Measurements from ENCODE around the gene NSUN3. TPM values are rescaled to one million over a fixed set of nuclear protein-coding genes. Genes with fewer than 3 reads are reported as not detected.

Gene NSUN3
- total and polyA plus RNA-seq, 10 of the 15 experiments (the other 5 are each of a cell fraction or from before 2014, with no cell fraction given) = 9.1 to 20.3 (median 11.7) TPM

DNA sequence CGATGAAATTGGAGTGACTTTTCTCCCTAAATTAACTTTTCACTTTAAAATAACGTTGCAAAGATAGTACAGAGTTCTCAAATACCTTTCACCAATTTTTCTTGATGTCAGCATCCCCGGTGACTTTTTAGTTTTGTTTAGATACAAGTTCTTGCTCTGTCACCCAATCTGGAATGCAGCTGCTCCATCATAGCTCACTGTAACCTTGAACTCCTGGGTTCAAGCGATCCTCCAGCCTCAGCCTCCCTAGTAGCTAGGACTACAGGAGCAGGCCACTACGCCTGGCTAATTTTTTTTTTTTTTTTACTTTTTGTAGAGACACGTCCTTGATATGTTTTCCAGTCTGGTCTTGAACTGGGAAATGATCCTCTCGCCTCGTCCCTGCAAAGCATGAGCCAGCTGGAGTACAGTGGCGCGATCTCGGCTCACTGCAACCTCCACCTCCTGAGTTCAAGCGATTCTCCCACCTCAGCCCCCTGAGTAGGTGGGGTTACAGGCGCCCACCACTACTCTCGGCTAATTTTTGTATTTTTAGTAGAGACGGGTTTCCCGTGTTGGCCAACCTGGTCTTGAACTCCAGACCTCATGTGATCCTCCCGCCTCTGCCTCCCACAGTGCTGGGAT, 747 bp downstream of the NSUN3 start:
- H3K79me2 ChIP-seq (ENCODE audit: control insufficient read depth, insufficient read depth, low read length) = peaks cover 49% of the 10 kb centered on the region
- ChIA-PET CTCF (interaction anchor here (0.6 to 11.1 kb wide), 8 partner anchors 8 to 186 kb away, joined by 3 to 164 read pairs (median 6); no protein-coding TSS in a partner anchor), RAD21 (ENCODE audit: unreplicated experiment) (interaction anchor here (0.6 to 2.3 kb wide), 8 partner anchors 7 to 65 kb away, joined by 3 to 24 read pairs (median 6); no protein-coding TSS in a partner anchor), POLR2A (interaction anchor here (0.6 to 2.5 kb wide), 5 partner anchors 8 to 174 kb away, joined by 3 to 30 read pairs (median 3); no protein-coding TSS in a partner anchor), SMC1A (ENCODE audit: uncharacterized antibody, unreplicated experiment) (interaction anchor here (0.6 to 2.0 kb wide), 13 partner anchors 8 to 186 kb away, joined by 3 to 21 read pairs (median 4); partner anchors contain the start of gene ARL13B)
- no peak for FAIRE-seq
- 34% methylated on average over 17 of the region's 17 CpGs for WGBS (ENCODE audit: insufficient coverage, insufficient replicate concordance, low lambda C conversion rate, missing lambda C conversion rate)
- no peaks in the 10 kb centered on the region for H4K20me1 ChIP-seq (ENCODE audit: control insufficient read depth, insufficient read depth)
- H3K4me1 ChIP-seq (ENCODE audit: control insufficient read depth, insufficient read depth, low read length) = no peaks in the 10 kb centered on the region
- peak overlapping the region; percentile 86 for H3K4me2 ChIP-seq (ENCODE audit: control insufficient read depth, insufficient read depth)
- in situ Hi-C loops (cut with MboI) (no loop called here), intact Hi-C loops (cut with micrococcal nuclease; ENCODE audit: unreplicated experiment) (no loop called here)
- H3K9me3 ChIP-seq (replicated peaks; ENCODE audit: control insufficient read depth, insufficient read depth, low read length) = peaks cover 14% of the 10 kb centered on the region; the same call in 2 of the 3 replicates
- H3K36me3 ChIP-seq (ENCODE audit: control insufficient read depth in 2 of 2, insufficient read depth in 2 of 2, low read length in 1 of 2) = peaks cover 0 to 24% of the 10 kb centered on the region in 2 experiments; a peak in 2 of 4 replicates
- ATAC-seq = 0 out of 3 replicates have a peak, but pooled peaks have one; percentile 8
- H3K4me3 ChIP-seq = peak overlapping the region; percentile 84
- peak overlapping the region; percentile 99 for H3K9ac ChIP-seq (ENCODE audit: control insufficient read depth, insufficient read depth, low read length)
- H3K27ac ChIP-seq (ENCODE audit: control insufficient read depth, insufficient read depth) = peak overlapping the region; percentile 100
- DNase-seq (ENCODE audit: low read depth, low spot score) = no peak
- no peaks in the 10 kb centered on the region for H3K27me3 ChIP-seq (replicated peaks in 1 of 2; ENCODE audit: control insufficient read depth in 2 of 2, insufficient read depth in 2 of 2, low read length in 1 of 2)
- peak overlapping the region; percentile 96 for H2AFZ ChIP-seq (ENCODE audit: control insufficient read depth, low read depth, low read length)
- no TSS peak for BruUV-seq (replicated peaks)
- TF ChIP-seq, protein P1, sequence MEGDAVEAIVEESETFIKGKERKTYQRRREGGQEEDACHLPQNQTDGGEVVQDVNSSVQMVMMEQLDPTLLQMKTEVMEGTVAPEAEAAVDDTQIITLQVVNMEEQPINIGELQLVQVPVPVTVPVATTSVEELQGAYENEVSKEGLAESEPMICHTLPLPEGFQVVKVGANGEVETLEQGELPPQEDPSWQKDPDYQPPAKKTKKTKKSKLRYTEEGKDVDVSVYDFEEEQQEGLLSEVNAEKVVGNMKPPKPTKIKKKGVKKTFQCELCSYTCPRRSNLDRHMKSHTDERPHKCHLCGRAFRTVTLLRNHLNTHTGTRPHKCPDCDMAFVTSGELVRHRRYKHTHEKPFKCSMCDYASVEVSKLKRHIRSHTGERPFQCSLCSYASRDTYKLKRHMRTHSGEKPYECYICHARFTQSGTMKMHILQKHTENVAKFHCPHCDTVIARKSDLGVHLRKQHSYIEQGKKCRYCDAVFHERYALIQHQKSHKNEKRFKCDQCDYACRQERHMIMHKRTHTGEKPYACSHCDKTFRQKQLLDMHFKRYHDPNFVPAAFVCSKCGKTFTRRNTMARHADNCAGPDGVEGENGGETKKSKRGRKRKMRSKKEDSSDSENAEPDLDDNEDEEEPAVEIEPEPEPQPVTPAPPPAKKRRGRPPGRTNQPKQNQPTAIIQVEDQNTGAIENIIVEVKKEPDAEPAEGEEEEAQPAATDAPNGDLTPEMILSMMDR (IDR thresholded peaks at IDR 0.05 in 2 of 3, conservative IDR thresholded peaks at IDR 0.05 in 1 of 3; ENCODE audit: control insufficient read depth in 2 of 3, extremely low read depth in 1 of 3, insufficient read depth in 1 of 3, low read depth in 3 of 3, low read length in 3 of 3) = no peak
- TF ChIP-seq BRCA1 (IDR thresholded peaks at IDR 0.05; ENCODE audit: low read depth, low read length) (no peak), PAX5 (IDR thresholded peaks at IDR 0.05; ENCODE audit: borderline replicate concordance, low read depth, low read length) (no peak), ZNF622 (IDR thresholded peaks at IDR 0.05) (no peak), DPF2 (IDR thresholded peaks at IDR 0.05) (no peak), CHD1 (IDR thresholded peaks at IDR 0.05; ENCODE audit: low read depth, low read length) (no peak)
- TF ChIP-seq, protein P2, sequence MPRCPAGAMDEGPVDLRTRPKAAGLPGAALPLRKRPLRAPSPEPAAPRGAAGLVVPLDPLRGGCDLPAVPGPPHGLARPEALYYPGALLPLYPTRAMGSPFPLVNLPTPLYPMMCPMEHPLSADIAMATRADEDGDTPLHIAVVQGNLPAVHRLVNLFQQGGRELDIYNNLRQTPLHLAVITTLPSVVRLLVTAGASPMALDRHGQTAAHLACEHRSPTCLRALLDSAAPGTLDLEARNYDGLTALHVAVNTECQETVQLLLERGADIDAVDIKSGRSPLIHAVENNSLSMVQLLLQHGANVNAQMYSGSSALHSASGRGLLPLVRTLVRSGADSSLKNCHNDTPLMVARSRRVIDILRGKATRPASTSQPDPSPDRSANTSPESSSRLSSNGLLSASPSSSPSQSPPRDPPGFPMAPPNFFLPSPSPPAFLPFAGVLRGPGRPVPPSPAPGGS (IDR thresholded peaks at IDR 0.05; ENCODE audit: borderline replicate concordance, insufficient read depth, low read depth, low read length, poor library complexity, severe bottlenecking) = no peak
- TF ChIP-seq, protein P3, sequence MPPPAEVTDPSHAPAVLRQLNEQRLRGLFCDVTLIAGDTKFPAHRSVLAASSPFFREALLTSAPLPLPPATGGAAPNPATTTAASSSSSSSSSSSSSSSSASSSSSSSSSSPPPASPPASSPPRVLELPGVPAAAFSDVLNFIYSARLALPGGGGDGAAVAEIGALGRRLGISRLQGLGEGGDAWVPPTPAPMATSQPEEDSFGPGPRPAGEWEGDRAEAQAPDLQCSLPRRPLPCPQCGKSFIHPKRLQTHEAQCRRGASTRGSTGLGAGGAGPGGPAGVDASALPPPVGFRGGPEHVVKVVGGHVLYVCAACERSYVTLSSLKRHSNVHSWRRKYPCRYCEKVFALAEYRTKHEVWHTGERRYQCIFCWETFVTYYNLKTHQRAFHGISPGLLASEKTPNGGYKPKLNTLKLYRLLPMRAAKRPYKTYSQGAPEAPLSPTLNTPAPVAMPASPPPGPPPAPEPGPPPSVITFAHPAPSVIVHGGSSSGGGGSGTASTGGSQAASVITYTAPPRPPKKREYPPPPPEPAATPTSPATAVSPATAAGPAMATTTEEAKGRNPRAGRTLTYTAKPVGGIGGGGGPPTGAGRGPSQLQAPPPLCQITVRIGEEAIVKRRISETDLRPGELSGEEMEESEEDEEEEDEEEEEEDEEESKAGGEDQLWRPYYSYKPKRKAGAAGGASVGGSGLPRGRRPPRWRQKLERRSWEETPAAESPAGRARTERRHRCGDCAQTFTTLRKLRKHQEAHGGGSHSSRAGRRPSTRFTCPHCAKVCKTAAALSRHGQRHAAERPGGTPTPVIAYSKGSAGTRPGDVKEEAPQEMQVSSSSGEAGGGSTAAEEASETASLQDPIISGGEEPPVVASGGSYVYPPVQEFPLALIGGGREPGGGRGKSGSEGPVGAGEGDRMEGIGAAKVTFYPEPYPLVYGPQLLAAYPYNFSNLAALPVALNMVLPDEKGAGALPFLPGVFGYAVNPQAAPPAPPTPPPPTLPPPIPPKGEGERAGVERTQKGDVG (CRISPR knock-in tag; IDR thresholded peaks at IDR 0.05) = no peak
- TF ChIP-seq, protein P4, sequence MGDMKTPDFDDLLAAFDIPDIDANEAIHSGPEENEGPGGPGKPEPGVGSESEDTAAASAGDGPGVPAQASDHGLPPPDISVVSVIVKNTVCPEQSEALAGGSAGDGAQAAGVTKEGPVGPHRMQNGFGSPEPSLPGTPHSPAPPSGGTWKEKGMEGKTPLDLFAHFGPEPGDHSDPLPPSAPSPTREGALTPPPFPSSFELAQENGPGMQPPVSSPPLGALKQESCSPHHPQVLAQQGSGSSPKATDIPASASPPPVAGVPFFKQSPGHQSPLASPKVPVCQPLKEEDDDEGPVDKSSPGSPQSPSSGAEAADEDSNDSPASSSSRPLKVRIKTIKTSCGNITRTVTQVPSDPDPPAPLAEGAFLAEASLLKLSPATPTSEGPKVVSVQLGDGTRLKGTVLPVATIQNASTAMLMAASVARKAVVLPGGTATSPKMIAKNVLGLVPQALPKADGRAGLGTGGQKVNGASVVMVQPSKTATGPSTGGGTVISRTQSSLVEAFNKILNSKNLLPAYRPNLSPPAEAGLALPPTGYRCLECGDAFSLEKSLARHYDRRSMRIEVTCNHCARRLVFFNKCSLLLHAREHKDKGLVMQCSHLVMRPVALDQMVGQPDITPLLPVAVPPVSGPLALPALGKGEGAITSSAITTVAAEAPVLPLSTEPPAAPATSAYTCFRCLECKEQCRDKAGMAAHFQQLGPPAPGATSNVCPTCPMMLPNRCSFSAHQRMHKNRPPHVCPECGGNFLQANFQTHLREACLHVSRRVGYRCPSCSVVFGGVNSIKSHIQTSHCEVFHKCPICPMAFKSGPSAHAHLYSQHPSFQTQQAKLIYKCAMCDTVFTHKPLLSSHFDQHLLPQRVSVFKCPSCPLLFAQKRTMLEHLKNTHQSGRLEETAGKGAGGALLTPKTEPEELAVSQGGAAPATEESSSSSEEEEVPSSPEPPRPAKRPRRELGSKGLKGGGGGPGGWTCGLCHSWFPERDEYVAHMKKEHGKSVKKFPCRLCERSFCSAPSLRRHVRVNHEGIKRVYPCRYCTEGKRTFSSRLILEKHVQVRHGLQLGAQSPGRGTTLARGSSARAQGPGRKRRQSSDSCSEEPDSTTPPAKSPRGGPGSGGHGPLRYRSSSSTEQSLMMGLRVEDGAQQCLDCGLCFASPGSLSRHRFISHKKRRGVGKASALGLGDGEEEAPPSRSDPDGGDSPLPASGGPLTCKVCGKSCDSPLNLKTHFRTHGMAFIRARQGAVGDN (IDR thresholded peaks at IDR 0.05) = 0 out of 2 replicates have a peak, but pooled peaks have one; percentile 3
- TF ChIP-seq, protein P5, sequence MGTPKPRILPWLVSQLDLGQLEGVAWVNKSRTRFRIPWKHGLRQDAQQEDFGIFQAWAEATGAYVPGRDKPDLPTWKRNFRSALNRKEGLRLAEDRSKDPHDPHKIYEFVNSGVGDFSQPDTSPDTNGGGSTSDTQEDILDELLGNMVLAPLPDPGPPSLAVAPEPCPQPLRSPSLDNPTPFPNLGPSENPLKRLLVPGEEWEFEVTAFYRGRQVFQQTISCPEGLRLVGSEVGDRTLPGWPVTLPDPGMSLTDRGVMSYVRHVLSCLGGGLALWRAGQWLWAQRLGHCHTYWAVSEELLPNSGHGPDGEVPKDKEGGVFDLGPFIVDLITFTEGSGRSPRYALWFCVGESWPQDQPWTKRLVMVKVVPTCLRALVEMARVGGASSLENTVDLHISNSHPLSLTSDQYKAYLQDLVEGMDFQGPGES (IDR thresholded peaks at IDR 0.05) = no peak
